GM20431 (cell line): ENCODE measurements around the gene RABEP2.
"Not testable (repeated sequence)": the region's sequence is repeated elsewhere in the genome, so short reads cannot be mapped to it uniquely, and the experiment has no call there.

ENCODE experiments used
- in situ Hi-C: fragments of 300-500 bp; cut with MseI, MboI; formaldehyde crosslinking; loops from one replicate; pipeline ENCODE4 v1.15.0; 2020; ENCODE audit warnings: low sequenced_read_pairs; ENCODE audit not compliant: unreplicated experiment

Gene RABEP2, protein sequence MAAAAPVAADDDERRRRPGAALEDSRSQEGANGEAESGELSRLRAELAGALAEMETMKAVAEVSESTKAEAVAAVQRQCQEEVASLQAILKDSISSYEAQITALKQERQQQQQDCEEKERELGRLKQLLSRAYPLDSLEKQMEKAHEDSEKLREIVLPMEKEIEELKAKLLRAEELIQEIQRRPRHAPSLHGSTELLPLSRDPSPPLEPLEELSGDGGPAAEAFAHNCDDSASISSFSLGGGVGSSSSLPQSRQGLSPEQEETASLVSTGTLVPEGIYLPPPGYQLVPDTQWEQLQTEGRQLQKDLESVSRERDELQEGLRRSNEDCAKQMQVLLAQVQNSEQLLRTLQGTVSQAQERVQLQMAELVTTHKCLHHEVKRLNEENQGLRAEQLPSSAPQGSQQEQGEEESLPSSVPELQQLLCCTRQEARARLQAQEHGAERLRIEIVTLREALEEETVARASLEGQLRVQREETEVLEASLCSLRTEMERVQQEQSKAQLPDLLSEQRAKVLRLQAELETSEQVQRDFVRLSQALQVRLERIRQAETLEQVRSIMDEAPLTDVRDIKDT

DNA sequence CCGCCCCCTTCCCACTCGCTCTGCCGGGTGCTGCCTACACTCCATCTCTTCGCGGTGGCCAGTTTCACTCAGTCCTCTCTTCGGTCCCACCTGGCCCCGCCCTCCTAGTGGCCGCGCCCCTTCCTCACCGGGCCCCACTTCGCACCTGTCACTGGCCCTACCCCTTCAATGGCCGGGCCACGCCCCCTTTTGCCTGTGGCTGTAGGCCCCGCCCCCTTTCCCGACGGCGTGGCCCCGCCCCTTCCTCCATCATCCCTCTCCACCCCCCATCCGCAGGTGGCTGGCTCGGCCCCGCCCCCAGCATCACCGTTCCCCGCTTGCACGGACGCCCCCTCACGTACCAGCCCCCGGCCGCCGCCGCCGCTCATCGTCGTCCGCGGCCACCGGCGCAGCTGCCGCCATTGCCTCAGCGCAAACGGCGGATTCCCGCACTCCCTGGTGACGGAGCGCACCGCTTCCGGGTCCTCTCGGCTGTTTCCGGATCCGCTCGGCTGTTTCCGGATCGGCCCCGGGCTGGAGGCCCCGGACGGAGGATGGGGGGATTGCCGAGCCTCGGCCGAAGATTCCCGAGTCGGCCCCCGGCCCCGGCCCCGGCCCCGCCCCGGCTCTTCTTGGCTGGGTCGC, at the start of gene RABEP2:
Gene RABEP2, minus strand, starts transcription at position 477 of the 624 bp plus-strand sequence. Its CDS starts 75 bp downstream, at position 402.
- in situ Hi-C loops = loop anchor here (10.0 kb wide), 1 partner anchor 50 kb away; the partner anchor contains the start of gene ATP2A1

DNA sequence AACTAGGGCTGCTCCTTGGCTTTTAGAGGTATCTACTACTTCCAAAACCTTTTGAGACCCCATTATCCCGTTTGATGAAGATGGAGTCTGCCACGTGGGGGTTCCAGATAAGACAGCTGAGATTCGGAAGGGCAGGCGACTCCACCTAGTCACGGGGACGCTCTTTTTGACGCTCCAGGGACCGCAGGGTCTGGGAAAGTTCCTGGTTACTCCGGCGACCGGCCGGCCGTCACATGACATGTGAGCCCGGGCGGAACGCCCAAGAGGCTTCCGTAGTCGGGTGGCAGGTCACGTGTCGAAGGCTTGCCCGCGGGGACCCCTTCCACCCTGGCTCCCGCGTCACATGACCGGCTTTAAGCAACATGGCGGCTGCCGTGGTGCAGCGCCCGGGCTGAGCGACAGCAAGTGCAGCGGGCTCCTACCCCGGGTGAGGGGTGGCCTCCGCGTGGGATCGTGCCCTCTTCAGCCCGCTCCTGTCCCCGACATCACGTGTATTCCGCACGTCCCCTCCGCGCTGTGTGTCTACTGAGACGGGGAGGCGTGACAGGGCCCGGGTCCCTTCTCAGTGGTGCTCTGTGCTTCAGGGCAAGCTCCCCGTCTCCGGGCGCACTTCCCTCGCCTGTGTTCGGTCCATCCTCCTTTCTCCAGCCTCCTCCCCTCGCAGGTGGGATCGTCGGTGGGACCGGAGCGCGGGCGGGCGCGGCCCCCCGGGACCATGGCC, 49.6 kb upstream of the RABEP2 start, which contains the start of gene SPNS1:
Gene SPNS1, plus strand, starts transcription at position 342 of the 721 bp plus-strand sequence. Its CDS starts 374 bp downstream, at position 716.
- in situ Hi-C loops = no loop called here

DNA sequence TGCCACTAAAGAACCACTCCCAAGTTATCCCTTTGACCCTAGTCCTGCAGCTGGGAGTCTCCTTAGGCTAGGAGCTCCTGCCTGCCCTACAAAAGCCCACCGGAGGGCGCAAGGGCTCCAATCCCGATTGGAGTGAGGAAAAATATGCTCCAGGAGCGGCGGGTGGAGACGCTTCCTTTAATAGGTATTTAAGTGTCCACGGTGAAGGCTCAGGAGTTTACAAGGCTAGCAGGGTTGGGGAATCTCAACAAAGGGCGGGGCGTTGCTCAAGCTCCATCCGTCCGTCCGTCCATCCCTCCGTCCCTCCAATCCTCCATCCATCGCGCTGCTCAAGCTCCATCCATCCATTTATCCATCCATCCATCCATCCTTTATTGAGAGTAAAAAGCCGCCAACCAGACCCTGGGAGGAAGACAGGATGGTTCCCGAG, 49.0 kb upstream of the RABEP2 start:
- in situ Hi-C loops = no loop called here

DNA sequence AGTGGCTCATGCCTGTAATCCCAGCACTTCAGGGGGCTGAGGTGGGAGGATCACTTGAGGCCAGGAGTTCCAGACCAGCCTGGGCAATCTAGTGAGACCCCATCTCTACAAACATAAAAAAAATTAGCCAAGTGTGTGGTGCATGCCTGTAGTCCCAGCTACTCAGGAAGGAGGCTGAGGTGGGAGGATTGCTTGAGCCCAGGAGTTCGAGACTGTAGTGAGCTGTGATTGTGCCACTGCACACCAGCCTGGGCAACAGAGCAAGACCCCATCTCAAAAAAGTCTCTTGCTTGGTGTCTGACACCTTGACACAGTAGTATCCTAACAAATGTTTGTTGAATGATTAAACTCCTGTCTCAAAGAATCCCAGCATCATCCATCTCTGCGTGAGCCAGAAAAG, 44.7 kb upstream of the RABEP2 start:
- in situ Hi-C loops = not testable (repeated sequence)

DNA sequence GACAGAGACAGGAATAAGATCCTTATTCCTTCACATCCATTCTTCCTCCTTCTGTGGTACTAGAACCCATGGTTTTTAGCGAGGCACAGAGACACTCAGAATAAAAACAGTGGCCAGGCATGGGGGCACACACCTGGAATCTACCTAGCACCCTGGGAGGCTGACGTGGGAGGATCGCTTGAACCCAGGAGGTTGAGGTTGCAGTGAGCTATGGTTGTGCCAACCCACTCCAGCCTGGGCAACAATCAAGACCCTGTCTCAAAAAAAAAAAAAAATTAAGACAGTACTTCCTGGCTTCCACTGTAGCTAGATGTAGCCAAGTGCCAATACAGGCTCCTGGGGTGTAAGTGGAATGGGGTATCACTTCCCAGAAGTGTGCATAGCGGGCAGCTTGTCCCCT, 42.1 kb upstream of the RABEP2 start:
- in situ Hi-C loops = no loop called here

DNA sequence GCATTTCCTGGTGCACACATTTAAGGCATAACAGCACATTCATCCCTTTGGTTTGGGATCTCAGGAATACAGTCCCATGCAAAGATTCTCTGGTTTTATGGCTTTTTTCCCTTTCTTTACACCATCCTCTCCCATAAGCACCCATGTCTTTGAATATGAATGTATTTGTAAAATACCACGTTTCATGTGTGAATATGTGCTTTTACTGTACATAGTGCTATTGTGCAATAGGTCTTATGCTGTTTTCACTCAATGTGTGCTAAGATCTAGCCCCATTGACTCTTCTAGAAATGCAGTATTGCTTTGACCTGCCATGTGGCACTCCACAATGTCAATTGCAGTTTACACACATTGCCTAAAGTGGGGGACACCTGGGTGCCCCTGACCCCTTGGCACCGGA, 39.5 kb upstream of the RABEP2 start:
- in situ Hi-C loops = no loop called here

DNA sequence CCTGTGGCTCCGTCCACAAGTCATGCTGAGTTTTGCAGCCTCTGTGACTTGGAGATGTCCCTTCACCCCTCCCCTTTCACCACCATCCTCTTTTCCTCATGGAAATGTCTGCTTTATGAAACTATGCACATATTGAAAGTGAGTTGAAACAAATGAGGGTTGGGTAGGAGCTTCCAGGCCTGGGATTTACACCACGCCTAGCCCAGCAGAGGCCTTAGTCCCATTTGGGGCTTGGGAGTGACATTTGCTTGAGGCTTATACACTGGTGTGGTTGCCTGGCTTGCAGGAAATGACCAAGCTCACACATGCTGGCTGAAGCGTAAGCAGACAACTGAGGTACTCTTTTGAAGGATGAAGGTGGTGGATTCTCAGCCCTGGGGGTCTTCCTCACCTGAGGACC, 39.0 kb upstream of the RABEP2 start:
- in situ Hi-C loops = no loop called here

DNA sequence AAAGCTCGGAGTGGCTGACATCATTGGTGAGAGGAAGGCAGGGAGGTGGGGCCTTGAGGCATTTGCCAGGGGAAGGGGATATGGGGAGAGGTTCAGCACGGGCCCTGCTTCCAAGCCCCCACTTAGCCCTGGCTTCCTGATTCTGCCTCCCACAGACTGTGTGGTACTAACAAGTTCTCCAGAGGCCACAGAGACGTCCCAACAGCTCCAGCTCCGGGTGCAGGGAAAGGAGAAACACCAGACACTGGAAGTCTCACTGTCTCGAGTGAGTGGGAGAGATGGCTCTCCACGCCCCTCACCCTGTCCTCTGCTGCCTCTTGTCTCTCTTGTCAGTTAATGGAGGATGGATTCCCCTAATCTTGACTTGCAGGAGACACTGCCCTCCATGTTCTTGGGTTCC, 33.8 kb upstream of the RABEP2 start:
- in situ Hi-C loops = no loop called here

DNA sequence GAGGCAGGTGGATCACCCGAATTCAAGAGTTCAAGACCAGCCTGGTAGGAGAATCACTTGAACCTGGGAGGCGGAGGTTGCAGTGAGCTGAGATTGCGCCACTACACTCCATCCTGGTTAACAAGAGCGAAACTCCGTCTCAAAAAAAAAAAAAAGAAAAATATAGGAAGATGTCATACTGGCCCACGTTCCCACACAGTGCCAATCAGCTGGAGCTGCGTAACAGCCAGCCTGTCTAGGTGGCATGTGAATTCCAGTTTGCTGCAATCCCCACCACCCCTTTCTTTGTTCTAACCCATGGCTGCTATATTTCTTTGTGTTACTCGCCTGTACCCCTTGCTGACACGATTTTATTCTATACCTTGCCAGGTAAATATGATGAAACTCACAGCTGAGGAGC, 33.2 kb upstream of the RABEP2 start:
- in situ Hi-C loops = no loop called here

DNA sequence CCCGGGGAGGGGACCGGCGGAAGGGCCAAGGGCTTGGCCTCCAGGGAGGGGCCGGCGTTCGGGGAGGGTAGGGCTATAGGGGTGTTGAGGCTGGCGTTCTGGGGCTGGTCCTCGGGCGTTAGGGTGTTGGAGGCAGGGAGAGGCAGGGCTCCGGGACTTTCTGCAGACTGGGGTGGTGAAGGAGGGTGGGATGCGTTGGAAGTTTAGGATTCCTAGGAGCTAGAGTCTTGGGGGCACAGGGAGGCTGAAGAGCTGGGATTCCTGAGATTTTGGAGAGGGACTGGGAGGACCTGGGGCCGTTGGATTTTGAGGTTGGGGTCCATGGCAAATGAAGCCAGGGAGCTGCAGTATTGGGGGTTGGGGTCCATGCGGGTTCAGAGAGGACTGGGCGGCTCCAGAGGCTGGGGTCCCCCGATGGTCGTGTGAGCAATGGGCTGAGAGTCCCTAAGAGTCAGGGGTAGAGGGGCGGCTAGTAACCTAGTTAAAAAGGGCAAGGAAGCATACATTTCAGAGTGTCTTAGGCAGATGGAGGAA, 26.4 kb upstream of the RABEP2 start:
- in situ Hi-C loops = no loop called here

DNA sequence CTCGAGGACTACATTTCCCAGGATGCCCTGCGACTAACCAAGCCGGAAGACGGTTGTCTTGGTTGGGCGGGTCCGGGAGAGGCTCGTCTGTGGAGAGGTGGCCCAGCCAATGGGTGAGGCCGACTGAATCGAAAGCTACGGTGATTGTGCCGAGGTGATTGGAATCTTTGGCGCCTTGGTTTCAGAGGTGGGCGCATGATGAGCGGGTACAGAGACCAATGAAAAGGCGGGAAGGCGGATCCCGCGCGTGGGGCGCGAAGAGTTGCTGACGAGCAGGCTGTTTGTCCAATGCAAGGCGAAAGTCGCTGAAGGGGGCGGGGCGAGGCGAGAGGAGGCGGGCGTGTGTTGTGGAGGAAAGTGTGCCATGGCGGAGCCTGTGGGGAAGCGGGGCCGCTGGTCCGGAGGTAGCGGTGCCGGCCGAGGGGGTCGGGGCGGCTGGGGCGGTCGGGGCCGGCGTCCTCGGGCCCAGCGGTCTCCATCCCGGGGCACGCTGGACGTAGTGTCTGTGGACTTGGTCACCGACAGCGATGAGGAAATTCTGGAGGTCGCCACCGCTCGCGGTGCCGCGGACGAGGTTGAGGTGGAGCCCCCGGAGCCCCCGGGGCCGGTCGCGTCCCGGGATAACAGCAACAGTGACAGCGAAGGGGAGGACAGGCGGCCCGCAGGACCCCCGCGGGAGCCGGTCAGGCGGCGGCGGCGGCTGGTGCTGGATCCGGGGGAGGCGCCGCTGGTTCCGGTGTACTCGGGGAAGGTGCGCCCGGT, 25.8 kb upstream of the RABEP2 start, which contains the start of gene NFATC2IP:
Gene NFATC2IP, plus strand, starts transcription at position 290 of the 762 bp plus-strand sequence. Its CDS starts 75 bp downstream, at position 365.
- in situ Hi-C loops = no loop called here

DNA sequence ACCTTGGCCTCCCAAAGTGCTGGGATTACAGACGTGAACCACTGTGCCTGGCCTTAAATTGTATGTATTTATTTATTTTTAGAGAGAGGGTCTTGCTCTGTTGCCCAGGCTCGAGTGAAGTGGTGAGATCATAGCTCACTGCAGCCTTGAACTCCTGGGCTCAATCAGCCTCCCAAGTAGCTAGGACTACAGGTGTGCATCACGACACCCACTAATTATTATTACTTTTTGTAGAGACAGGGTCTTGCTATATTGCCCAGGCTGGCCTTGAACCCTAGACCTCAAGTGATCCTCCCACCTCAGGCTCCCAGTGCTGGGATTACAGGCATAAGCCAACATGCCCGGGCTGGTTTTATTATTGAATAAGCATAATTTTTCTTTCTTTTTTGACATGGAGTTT, 21.6 kb upstream of the RABEP2 start:
- in situ Hi-C loops = no loop called here

DNA sequence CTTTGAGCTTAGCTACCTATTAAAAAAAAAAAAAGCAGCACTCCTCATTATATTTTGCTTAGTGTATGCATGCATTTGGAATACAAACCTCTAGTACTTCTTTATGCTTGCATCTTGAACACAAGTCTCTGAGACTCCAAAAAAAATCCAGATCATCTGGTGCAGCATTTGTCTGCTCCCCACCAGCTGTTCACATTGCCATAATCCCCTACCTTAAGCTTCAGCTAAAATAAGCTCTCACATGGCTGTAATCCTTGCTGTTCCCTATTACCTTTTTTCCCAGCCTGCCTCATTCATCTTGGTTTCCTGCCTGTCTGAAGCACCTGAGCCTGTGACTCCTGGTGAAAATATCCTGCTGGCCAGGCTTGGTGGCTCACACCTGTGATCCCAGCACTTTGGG, 18.2 kb upstream of the RABEP2 start:
- in situ Hi-C loops = no loop called here

DNA sequence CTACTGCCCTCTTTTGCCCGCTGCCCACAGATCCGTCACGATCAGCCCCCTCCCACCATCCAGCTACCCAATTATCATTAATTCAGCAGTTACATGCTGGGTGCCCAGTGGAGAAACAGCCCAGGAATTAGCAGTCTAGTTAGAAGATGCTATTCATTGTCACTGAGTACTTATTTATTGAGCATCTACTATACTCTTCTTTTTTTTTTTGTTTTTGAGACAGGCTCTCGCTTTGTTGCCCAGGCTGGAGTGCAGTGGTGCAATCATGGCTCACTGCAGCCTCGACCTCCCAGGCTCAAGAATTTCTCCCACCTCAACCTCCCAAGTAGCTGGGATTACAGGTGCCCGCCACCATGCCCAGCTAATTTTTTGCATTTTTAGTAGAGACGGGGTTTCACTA, 14.8 kb upstream of the RABEP2 start:
- in situ Hi-C loops = not testable (repeated sequence)

DNA sequence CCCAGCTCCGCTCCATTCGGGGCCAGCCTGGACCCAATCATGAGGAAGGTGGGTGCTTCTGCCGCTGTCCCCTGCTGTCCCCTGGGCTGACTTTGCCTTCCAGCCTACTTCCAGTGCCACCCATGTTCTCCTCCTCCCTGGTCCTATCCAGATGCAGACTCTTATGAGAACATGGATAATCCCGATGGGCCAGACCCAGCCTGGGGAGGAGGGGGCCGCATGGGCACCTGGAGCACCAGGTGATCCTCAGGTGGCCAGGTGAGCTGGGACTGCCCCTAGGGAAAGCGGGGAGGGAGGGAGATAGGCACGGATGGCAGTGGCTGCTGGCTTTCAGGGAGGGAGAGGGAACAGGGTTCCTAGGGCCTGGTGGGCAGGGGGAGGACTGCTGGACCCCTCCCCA, 13.7 kb upstream of the RABEP2 start:
- in situ Hi-C loops = no loop called here

DNA sequence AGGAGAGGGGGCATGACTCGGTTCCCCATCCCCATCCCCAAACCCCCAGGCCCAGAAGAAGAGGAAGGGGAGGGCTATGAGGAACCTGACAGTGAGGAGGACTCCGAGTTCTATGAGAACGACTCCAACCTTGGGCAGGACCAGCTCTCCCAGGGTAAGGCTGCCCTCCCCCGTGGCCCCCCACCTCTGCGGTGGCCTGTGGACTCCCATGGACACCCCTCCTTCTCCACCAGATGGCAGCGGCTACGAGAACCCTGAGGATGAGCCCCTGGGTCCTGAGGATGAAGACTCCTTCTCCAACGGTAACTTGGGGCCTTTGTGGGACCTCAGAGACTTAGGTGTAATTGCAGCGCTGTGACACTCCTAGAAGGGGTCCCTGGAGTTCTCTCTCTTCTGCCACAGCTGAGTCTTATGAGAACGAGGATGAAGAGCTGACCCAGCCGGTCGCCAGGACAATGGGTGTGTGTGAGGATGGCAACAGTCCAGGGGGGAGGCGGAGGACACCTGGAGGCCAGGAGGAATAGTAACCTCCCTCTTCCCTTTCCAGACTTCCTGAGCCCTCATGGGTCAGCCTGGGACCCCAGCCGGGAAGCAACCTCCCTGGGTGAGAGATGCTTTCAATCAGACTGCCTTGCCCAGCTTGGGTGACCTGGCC, 12.3 kb upstream of the RABEP2 start:
- in situ Hi-C loops = no loop called here

DNA sequence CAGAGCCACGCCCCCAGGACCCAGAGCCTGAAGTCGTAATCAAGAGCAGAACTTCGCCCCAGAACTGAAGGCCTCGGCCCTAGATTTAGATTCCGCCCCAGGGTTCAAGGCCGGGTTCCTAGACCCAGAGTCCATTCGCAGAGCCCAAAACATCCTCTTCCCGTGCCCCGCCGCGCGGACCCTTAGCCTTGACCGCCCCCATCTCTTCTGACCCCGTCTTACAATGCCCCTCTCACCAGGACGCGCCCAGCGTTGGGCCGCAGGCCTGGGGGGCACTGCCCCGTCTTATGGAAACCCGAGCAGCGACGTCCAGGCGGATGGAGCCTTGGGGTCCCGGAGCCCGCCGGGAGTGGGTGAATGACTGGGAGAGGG, 11.7 kb upstream of the RABEP2 start:
- in situ Hi-C loops = no loop called here

DNA sequence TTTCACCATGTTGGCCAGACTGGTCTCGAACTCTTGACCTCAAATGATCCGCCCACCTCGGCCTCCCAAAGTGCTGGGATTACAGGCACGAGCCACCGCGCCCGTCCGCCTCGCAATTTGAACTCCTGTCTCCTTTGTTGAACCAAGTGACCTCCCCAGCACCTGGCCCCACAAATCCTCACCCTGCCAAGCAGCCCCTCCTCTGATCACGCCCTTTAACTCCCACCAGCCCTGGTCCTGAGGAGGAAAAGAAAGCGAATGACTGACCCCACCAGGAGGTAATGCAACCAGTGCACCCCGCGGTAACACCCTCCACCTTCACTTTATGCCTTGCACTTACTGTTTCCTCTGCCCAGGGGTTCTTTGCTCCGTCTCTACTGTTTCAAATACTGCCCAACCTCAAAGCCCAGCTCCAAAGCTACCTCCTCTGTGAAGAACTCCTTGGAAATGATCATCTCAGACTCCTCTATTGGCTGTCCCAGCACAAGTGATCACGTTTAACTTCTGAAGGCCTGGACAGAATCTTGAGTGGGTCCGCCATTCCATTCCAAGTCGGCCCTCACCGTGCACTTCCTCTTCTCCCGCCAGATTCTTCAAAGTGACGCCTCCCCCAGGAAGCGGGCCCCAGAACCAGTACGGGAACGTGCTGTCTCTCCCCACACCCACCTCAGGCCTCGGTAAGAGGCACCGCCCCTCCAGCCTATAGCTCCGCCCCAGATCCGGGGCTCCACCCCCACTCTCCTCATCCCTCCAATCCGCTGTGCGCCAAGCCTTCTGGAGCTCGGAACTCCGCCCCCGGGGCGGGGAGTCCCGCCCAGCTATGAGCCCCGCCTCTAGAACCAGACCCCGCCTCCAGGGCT, 11.1 kb upstream of the RABEP2 start:
- in situ Hi-C loops = no loop called here
